ENCODE results near the gene RPS6KA5. TPM values are rescaled to one million over a fixed set of nuclear protein-coding genes. Genes with fewer than 3 reads are reported as not detected.
A peak's percentile ranks its signal among the peaks of the same experiment; 100 is the strongest.

The RPS6KA5 gene
- total RNA-seq, 1 donor from 2014 or later, result 1.8 TPM

DNA sequence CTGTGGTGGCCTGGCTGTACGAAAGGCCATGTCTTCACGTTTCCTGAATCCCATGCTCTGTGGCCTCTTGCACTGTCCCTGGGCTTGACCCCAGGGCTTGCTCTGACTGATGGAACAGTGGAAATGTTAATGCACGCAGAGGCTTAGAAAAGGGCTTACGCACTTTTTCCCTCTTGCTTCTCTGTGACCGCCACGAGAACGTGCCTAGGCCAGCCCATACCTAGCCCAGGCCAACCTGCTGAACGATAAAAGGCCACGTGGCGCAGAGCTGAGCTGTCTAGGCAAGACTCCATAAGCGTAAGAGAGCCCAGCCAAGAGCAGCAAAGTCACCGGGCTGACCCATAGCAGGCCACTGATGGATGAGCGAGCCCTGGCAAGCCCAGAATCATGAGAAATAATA lies 262.5 kb downstream of the RPS6KA5 start:
- H3K27me3 ChIP-seq (ENCODE audit: control insufficient read depth, insufficient read depth, low read length), result no peaks in the 10 kb centered on the region
- no peaks in the 10 kb centered on the region for H3K36me3 ChIP-seq (ENCODE audit: control insufficient read depth, insufficient read depth, low read length)
- FAIRE-seq, result no peak
- H3K4me3 ChIP-seq (ENCODE audit: low read depth, low read length), result no peak overlapping the region
- peak; percentile 27 for DNase-seq (ENCODE audit: low read depth)
- TF ChIP-seq, protein P1, sequence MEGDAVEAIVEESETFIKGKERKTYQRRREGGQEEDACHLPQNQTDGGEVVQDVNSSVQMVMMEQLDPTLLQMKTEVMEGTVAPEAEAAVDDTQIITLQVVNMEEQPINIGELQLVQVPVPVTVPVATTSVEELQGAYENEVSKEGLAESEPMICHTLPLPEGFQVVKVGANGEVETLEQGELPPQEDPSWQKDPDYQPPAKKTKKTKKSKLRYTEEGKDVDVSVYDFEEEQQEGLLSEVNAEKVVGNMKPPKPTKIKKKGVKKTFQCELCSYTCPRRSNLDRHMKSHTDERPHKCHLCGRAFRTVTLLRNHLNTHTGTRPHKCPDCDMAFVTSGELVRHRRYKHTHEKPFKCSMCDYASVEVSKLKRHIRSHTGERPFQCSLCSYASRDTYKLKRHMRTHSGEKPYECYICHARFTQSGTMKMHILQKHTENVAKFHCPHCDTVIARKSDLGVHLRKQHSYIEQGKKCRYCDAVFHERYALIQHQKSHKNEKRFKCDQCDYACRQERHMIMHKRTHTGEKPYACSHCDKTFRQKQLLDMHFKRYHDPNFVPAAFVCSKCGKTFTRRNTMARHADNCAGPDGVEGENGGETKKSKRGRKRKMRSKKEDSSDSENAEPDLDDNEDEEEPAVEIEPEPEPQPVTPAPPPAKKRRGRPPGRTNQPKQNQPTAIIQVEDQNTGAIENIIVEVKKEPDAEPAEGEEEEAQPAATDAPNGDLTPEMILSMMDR (IDR thresholded peaks at IDR 0.05; ENCODE audit: insufficient read depth, low read length, severe bottlenecking), result no peak

Other genes starting within 250 kb of the RPS6KA5 start
- gene TTC7B, start 244.2 kb downstream of the RPS6KA5 start, total RNA-seq, result 2.9 and 7.2 TPM in 2 replicates
- 7.0 and 8.4 TPM in 2 replicates for gene DGLUCY, start 53.4 kb upstream of the RPS6KA5 start, total RNA-seq
- 0.77 and 1.8 TPM in 2 replicates for gene GPR68, start 184.1 kb upstream of the RPS6KA5 start, total RNA-seq

Measured in bronchial epithelial cell (primary cell).